ENCODE results near the gene NRG2.

Gene NRG2

DNA sequence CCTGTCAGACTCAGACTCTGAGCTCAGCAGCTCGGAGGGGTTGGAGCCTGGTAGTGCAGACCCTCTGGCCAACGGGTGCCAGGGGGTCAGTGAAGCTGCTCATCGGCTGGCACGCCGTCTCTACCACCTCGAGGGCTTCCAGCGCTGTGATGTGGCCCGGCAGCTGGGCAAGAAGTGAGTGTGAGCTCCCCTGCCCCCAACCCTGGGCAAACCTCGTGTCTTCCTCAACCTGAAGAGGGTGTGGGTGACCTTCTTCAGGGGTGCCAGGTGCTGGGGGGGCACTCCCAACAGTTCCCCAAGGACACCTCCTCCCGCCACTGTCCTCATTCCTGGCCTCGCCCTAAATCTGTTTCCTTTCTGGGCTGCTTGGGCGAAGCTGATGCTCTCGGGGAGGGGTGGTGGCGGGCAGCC is 228.9 kb downstream of the NRG2 start:
- Histone ChIP-seq H3K4me3 (ENCODE audit: low read length in 2 of 2) (no peak overlapping the region), H3K36me3 (ENCODE audit: control insufficient read depth in 2 of 2, insufficient read depth in 2 of 2, low read length in 2 of 2) (no peaks in the 10 kb centered on the region), H3K27ac (ENCODE audit: low read depth in 2 of 2, low read length in 2 of 2) (no peak overlapping the region), H3K4me1 (ENCODE audit: control insufficient read depth in 2 of 2, insufficient read depth in 2 of 2, low read length in 2 of 2) (no peaks in the 10 kb centered on the region), H3K9ac (ENCODE audit: low read depth in 1 of 2, low read length in 2 of 2) (no peak overlapping the region), H3K27me3 (ENCODE audit: control insufficient read depth in 2 of 2, insufficient read depth in 2 of 2, low read length in 2 of 2) (peaks cover 0 to 2% of the 10 kb centered on the region in 2 donors), H3K9me3 (ENCODE audit: control insufficient read depth in 2 of 2, low read length in 2 of 2) (no peaks in the 10 kb centered on the region)

DNA sequence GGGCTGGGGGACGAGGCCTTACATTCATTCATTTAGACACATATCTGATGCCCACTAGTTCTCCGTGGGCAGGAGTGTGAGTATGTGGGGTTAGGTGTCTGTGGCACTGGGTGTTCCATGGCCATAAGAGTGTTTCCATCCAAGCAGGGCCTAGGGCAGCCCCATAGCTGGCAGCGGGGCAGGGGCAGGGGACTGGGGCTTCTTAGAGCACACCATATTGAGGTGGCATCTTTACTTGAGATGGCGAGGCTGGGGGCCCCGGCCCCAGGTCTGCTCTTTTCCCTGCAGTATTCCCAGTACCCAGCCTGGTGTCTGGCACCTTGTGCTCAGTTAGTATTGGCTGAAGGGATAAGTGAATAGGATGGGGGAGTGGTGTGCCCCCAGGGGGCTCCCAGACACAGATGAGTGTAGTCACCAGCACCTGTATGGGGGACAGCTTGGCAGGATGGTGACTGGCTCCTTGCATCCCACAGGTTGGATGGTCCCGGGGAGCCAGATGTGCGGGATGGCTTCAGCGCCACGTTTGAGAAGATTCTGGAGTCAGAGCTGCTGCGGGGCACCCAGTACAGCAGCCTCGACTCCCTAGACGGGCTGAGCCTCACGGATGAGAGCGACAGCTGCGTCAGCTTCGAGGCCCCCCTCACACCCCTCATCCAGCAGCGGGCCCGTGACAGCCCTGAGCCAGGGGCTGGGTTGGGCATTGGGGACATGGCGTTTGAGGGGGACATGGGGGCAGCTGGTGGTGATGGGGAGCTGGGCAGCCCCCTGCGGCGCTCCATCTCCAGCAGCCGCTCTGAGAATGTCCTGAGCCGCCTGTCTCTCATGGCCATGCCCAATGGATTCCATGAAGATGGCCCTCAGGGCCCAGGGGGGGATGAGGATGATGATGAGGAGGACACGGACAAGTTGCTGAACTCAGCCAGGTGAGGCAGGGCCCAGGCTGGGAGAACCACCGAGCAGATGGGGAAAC is 230.0 kb downstream of the NRG2 start:
- H3K4me3 ChIP-seq (ENCODE audit: low read length in 2 of 2) = no peak overlapping the region

DNA sequence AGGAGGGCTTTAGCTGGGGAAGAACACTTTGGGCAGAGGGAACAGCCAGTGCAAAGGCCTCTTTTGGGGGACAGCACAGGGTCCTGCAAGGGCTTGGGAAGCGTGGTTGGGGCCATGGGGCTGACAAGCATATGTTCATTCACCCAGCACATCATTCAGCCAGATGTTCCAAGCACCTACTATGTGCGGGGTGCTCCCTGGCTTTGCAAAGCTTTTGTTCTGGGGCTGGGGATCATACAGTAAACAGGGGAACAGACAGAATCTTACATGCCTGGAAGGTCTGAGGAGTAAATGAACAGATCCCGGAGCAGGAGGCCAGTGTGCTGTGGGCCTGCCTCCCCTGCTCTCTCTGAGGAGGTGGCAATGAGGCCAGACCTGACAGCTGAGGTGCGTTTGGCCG is 230.8 kb downstream of the NRG2 start:
- Histone ChIP-seq H3K4me1 (ENCODE audit: control insufficient read depth in 2 of 2, insufficient read depth in 2 of 2, low read length in 2 of 2) (no peaks in the 10 kb centered on the region), H3K9ac (ENCODE audit: low read depth in 1 of 2, low read length in 2 of 2) (no peak overlapping the region), H3K36me3 (ENCODE audit: control insufficient read depth in 2 of 2, insufficient read depth in 2 of 2, low read length in 2 of 2) (no peaks in the 10 kb centered on the region), H3K4me3 (ENCODE audit: low read length in 2 of 2) (no peak overlapping the region), H3K27me3 (ENCODE audit: control insufficient read depth in 2 of 2, insufficient read depth in 2 of 2, low read length in 2 of 2) (peaks cover 0 to 2% of the 10 kb centered on the region in 2 donors), H3K9me3 (ENCODE audit: control insufficient read depth in 2 of 2, low read length in 2 of 2) (no peaks in the 10 kb centered on the region), H3K27ac (ENCODE audit: low read depth in 2 of 2, low read length in 2 of 2) (no peak overlapping the region)

More for the DNA sequence above, 230.0 kb downstream of the NRG2 start:
- Histone ChIP-seq H3K36me3 (ENCODE audit: control insufficient read depth in 2 of 2, insufficient read depth in 2 of 2, low read length in 2 of 2) (no peaks in the 10 kb centered on the region), H3K9ac (ENCODE audit: low read depth in 1 of 2, low read length in 2 of 2) (no peak overlapping the region), H3K9me3 (ENCODE audit: control insufficient read depth in 2 of 2, low read length in 2 of 2) (no peaks in the 10 kb centered on the region), H3K4me1 (ENCODE audit: control insufficient read depth in 2 of 2, insufficient read depth in 2 of 2, low read length in 2 of 2) (no peaks in the 10 kb centered on the region), H3K27me3 (ENCODE audit: control insufficient read depth in 2 of 2, insufficient read depth in 2 of 2, low read length in 2 of 2) (peaks cover 0 to 2% of the 10 kb centered on the region in 2 donors), H3K27ac (ENCODE audit: low read depth in 2 of 2, low read length in 2 of 2) (no peak overlapping the region)

DNA sequence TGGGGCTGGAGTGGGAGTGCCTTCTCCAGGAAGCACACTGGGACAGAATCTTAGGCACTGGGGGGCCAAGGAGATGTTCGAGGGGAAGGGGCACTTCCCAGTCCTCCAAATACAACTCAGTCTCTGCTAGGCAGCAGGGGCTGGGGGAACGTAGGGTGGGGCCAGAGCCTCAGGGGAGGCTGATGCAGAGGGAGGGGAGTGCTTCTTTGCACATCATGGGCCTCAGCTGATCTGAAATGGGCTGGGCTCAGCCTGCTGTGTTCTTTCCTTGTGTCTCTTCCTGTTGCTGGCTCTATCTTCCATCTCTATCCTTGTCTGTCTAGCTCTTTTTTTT is 231.9 kb downstream of the NRG2 start:
- no peak overlapping the region for H3K9ac ChIP-seq (ENCODE audit: low read depth in 1 of 2, low read length in 2 of 2)
- no peak overlapping the region for H3K4me3 ChIP-seq (ENCODE audit: low read length in 2 of 2)
- H3K36me3 ChIP-seq (ENCODE audit: control insufficient read depth in 2 of 2, insufficient read depth in 2 of 2, low read length in 2 of 2) = no peaks in the 10 kb centered on the region
- H3K4me1 ChIP-seq (ENCODE audit: control insufficient read depth in 2 of 2, insufficient read depth in 2 of 2, low read length in 2 of 2) = no peaks in the 10 kb centered on the region
- no peak overlapping the region for H3K27ac ChIP-seq (ENCODE audit: low read depth in 2 of 2, low read length in 2 of 2)
- no peaks in the 10 kb centered on the region for H3K9me3 ChIP-seq (ENCODE audit: control insufficient read depth in 2 of 2, low read length in 2 of 2)
- H3K27me3 ChIP-seq (ENCODE audit: control insufficient read depth in 2 of 2, insufficient read depth in 2 of 2, low read length in 2 of 2) = peaks cover 0 to 2% of the 10 kb centered on the region in 2 donors

DNA sequence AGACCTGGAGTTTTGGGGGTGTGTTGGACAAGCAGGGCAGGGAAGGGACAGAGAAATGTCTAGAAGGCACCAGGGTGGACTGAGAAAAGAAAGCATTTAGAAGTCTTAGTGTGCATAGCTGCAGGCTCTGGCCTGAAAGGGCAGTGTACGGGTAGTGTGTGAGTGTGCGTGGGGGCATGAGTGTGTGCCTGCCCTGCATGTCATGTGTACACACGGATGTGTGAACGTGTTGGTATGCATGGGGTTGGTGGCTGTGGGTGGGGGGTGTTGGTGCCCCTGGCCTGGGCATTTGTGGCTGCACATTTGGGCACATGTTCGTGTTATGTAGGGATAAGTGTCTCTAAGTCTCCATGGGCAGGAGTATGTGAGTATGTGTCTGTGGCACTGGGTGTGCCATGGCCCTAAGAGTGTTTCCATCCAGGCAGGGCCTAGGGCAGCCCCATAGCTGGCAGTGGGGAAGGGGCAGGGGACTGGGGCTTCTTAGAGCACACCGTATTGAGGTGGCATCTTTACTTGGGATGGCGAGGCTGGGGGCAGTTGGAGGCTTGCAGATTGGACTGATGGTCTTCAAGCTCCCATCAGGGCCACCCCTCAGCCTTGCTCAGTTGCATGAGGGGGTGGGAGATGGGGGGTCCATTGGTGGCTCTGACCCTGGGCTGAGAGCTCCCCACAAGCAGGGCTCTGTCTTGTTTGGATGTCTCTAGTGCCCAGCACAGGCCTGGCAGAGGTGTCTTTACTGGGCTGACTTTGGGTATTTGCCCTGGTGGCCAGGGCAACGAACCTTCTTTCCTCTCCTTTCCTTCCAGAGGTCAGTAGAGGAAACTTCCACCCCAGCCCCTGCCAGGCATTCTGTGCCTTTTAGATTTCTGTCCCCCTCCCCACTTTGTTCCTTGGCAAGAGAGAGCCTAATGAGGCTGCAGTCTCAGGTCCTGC is 232.5 kb downstream of the NRG2 start:
- Histone ChIP-seq H3K9me3 (ENCODE audit: control insufficient read depth in 2 of 2, low read length in 2 of 2) (no peaks in the 10 kb centered on the region), H3K9ac (ENCODE audit: low read depth in 1 of 2, low read length in 2 of 2) (no peak overlapping the region), H3K4me1 (ENCODE audit: control insufficient read depth in 2 of 2, insufficient read depth in 2 of 2, low read length in 2 of 2) (no peaks in the 10 kb centered on the region), H3K36me3 (ENCODE audit: control insufficient read depth in 2 of 2, insufficient read depth in 2 of 2, low read length in 2 of 2) (no peaks in the 10 kb centered on the region), H3K4me3 (ENCODE audit: low read length in 2 of 2) (no peak overlapping the region), H3K27ac (ENCODE audit: low read depth in 2 of 2, low read length in 2 of 2) (no peak overlapping the region), H3K27me3 (ENCODE audit: control insufficient read depth in 2 of 2, insufficient read depth in 2 of 2, low read length in 2 of 2) (peaks cover 0 to 2% of the 10 kb centered on the region in 2 donors)

DNA sequence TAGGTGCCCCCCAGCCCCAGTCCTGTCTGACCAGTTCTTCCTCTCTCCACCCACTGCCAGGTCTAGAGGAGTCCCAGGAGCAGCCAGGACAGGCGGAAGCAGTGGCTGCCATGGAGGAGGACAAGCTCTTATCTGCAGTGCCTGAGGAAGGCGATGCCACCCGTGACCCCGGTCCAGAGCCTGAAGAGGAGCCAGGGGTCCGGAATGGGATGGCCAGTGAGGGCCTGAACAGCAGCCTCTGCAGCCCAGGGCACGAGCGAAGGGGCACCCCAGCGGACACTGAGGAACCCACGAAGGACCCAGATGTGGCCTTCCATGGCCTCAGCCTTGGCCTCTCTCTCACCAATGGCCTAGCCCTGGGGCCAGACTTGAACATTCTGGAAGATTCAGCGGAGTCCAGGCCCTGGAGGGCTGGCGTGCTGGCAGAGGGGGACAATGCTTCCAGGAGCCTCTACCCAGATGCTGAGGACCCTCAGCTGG is 233.7 kb downstream of the NRG2 start:
- Histone ChIP-seq H3K36me3 (ENCODE audit: control insufficient read depth in 2 of 2, insufficient read depth in 2 of 2, low read length in 2 of 2) (no peaks in the 10 kb centered on the region), H3K4me3 (ENCODE audit: low read length in 2 of 2) (no peak overlapping the region), H3K4me1 (ENCODE audit: control insufficient read depth in 2 of 2, insufficient read depth in 2 of 2, low read length in 2 of 2) (no peaks in the 10 kb centered on the region), H3K9me3 (ENCODE audit: control insufficient read depth in 2 of 2, low read length in 2 of 2) (no peaks in the 10 kb centered on the region), H3K9ac (ENCODE audit: low read depth in 1 of 2, low read length in 2 of 2) (no peak overlapping the region), H3K27ac (ENCODE audit: low read depth in 2 of 2, low read length in 2 of 2) (no peak overlapping the region), H3K27me3 (ENCODE audit: control insufficient read depth in 2 of 2, insufficient read depth in 2 of 2, low read length in 2 of 2) (peaks cover 0 to 2% of the 10 kb centered on the region in 2 donors)

DNA sequence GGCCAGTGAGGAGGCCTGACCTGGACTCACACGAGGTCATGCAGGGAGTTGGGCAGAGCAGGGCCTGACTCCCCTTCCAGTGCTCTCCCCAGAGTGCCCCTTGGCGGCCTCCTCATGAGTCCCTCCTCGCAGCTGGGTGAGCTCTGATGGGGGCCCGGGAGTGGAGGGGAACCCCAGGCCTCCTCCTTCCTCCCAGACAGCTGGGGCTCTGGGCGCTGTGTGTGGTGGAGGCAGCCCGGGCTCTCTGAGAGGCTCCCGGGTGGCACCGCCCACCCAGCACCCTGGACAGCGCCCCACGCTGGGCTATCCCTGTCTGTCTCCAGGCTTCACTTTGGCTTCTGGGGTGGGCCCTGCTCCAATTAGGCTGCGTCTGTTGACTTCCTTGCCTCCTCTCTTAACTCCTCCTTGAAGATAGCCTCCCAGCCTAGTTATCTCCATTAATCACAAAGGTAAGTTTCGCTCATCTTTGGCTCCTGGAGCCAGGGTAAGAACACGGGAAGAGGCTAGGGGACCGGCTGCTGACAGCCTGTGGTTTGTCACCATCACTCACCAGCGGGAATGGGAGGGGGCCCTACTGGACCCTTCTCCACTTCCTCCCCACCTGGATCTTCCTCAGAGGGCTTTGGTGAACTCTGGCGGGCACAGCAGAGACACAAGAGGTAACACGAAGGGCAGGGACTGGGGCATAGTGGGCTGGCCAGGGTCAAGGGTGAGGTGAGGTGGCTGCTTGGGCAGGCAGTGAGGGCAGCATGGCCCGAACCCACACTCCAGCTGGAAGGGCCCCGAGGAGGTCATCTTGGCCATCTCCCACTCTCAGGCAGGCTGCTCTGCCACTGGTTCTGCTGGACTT is 234.4 kb downstream of the NRG2 start:
- no peak overlapping the region for H3K9ac ChIP-seq (ENCODE audit: low read depth in 1 of 2, low read length in 2 of 2)
- peaks cover 0 to 2% of the 10 kb centered on the region in 2 donors for H3K27me3 ChIP-seq (ENCODE audit: control insufficient read depth in 2 of 2, insufficient read depth in 2 of 2, low read length in 2 of 2)
- no peaks in the 10 kb centered on the region for H3K9me3 ChIP-seq (ENCODE audit: control insufficient read depth in 2 of 2, low read length in 2 of 2)
- H3K4me3 ChIP-seq (ENCODE audit: low read length in 2 of 2) = no peak overlapping the region
- H3K36me3 ChIP-seq (ENCODE audit: control insufficient read depth in 2 of 2, insufficient read depth in 2 of 2, low read length in 2 of 2) = no peaks in the 10 kb centered on the region
- no peak overlapping the region for H3K27ac ChIP-seq (ENCODE audit: low read depth in 2 of 2, low read length in 2 of 2)
- H3K4me1 ChIP-seq (ENCODE audit: control insufficient read depth in 2 of 2, insufficient read depth in 2 of 2, low read length in 2 of 2) = no peaks in the 10 kb centered on the region

DNA sequence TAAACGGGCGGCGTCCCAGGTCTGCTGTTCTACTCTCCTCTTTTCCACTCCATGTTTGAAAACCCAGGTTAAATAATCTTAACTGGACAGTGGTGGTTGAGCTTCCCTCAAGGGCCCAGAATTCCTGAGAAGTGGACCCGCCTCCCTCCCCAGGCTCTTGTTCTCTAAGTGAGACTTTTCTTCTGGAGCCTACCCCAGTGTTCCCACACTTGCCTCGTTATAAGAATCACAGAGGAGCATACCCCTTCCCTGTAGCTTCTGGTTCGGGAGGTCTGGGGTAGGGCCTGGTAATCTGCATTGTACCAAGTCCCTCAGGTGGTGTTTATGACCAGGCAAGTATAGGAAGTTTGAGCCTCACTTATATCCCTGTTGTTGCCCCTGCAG is 235.5 kb downstream of the NRG2 start:
- H3K4me1 ChIP-seq (ENCODE audit: control insufficient read depth in 2 of 2, insufficient read depth in 2 of 2, low read length in 2 of 2) = no peaks in the 10 kb centered on the region
- H3K9ac ChIP-seq (ENCODE audit: low read depth in 1 of 2, low read length in 2 of 2) = no peak overlapping the region
- H3K9me3 ChIP-seq (ENCODE audit: control insufficient read depth in 2 of 2, low read length in 2 of 2) = no peaks in the 10 kb centered on the region
- H3K36me3 ChIP-seq (ENCODE audit: control insufficient read depth in 2 of 2, insufficient read depth in 2 of 2, low read length in 2 of 2) = no peaks in the 10 kb centered on the region
- H3K27ac ChIP-seq (ENCODE audit: low read depth in 2 of 2, low read length in 2 of 2) = no peak overlapping the region
- peaks cover 2 to 3% of the 10 kb centered on the region in 2 donors for H3K27me3 ChIP-seq (ENCODE audit: control insufficient read depth in 2 of 2, insufficient read depth in 2 of 2, low read length in 2 of 2)
- H3K4me3 ChIP-seq (ENCODE audit: low read length in 2 of 2) = no peak overlapping the region

DNA sequence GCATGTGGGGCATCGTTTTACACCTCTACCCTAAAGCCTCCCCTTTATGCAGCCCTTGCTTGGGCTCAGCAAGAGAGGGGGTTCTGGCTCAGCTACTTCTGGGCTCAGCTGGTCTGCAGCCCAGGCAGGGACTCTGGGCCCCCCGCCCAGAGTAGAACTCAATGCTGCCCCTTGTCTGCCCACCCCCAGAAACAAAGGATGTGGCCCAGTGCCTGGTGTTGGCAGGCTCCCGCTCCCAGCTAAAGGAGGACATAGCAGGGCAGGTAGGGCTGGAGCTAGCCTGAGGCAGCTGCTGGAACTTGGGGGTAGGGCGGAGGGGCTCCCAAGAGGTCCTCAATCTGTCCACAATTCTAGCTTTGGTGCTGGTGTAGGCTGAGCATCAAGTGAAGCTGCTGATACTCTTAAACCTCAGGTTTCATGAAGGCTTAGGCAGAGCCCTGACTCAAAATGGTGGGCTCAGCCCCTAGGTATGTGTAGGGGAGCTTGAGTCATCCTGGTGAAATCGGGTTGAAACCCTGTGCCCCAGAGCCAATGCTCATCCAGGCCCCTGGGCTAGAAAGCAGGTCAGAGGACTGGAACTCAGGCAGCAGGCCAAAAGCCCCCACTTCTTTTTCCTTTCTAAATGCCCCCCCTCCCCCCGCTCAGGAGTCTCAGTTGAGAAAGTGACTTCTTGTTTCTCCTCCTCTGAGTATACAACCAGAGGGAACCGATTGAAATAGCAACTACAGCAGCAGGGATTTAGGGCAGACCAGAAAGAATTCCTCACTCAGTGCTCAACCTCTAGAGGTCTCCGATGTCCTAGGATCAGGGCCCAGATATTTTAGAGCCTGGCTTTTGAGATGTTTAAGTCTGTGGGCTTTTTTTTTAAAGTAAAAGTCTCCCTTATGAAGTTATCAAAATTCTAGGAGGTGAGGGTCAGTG is 236.1 kb downstream of the NRG2 start:
- no peaks in the 10 kb centered on the region for H3K9me3 ChIP-seq (ENCODE audit: control insufficient read depth in 2 of 2, low read length in 2 of 2)
- H3K4me1 ChIP-seq (ENCODE audit: control insufficient read depth in 2 of 2, insufficient read depth in 2 of 2, low read length in 2 of 2) = no peaks in the 10 kb centered on the region
- H3K9ac ChIP-seq (ENCODE audit: low read depth in 1 of 2, low read length in 2 of 2) = no peak overlapping the region
- no peak overlapping the region for H3K27ac ChIP-seq (ENCODE audit: low read depth in 2 of 2, low read length in 2 of 2)
- H3K36me3 ChIP-seq (ENCODE audit: control insufficient read depth in 2 of 2, insufficient read depth in 2 of 2, low read length in 2 of 2) = no peaks in the 10 kb centered on the region
- no peak overlapping the region for H3K4me3 ChIP-seq (ENCODE audit: low read length in 2 of 2)
- H3K27me3 ChIP-seq (ENCODE audit: control insufficient read depth in 2 of 2, insufficient read depth in 2 of 2, low read length in 2 of 2) = peaks cover 2 to 3% of the 10 kb centered on the region in 2 donors
